ENCODE measurements around the gene DNAH12.

The DNAH12 gene

DNA sequence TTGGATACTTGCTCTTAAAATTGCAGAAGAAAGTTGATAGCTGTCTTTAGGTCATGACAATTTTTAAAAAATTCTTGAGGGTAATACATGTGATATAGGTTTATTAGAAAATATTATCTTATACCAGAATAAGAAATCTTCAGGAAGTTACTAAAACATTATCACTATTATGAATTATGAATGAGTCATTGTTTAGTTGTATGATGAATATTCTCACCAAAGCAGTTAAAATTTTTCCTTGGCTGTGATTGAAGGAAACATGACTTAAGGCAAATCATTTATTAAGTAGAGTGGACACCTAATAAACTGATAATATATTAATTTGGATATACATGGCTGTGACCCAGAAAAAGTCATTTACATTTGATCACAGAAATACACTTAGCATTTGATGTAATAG is 286.5 kb downstream of the DNAH12 start:
- TF ChIP-seq, protein P1, sequence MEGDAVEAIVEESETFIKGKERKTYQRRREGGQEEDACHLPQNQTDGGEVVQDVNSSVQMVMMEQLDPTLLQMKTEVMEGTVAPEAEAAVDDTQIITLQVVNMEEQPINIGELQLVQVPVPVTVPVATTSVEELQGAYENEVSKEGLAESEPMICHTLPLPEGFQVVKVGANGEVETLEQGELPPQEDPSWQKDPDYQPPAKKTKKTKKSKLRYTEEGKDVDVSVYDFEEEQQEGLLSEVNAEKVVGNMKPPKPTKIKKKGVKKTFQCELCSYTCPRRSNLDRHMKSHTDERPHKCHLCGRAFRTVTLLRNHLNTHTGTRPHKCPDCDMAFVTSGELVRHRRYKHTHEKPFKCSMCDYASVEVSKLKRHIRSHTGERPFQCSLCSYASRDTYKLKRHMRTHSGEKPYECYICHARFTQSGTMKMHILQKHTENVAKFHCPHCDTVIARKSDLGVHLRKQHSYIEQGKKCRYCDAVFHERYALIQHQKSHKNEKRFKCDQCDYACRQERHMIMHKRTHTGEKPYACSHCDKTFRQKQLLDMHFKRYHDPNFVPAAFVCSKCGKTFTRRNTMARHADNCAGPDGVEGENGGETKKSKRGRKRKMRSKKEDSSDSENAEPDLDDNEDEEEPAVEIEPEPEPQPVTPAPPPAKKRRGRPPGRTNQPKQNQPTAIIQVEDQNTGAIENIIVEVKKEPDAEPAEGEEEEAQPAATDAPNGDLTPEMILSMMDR (IDR thresholded peaks at IDR 0.05; ENCODE audit: control extremely low read depth, extremely low read depth, low read depth, missing control alignments): no peak
- no peak for DNase-seq (ENCODE audit: extremely low spot score)
- ChIA-PET POLR2A (no interaction called here), CTCF (interaction anchor here (1.3 to 2.1 kb wide), 2 partner anchors 11 to 25 kb away, joined by 4 to 5 read pairs; no protein-coding TSS in a partner anchor)

DNA sequence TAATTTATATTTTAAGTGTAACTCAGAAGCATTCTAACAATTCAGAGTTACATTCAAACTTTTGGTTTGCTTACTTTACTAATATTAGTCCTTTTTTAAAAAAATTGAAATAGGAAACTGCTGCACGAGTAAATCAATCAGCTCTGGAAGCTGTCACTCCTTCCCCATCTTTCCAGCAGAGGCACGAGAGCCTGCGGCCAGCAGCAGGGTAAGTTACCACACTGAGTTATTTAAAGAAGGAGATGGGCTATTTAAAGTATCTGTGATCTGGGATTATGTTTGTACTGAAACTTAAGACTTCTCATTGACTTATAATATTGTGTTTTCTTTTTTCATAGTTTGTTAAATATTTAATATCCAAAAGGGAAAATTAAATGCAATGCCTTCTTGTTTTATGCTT is 287.3 kb downstream of the DNAH12 start:
- CTCF ChIA-PET: interaction anchor here (0.9 to 1.3 kb wide), 2 partner anchors 26 to 87 kb away, joined by 3 to 4 read pairs; no protein-coding TSS in a partner anchor

DNA sequence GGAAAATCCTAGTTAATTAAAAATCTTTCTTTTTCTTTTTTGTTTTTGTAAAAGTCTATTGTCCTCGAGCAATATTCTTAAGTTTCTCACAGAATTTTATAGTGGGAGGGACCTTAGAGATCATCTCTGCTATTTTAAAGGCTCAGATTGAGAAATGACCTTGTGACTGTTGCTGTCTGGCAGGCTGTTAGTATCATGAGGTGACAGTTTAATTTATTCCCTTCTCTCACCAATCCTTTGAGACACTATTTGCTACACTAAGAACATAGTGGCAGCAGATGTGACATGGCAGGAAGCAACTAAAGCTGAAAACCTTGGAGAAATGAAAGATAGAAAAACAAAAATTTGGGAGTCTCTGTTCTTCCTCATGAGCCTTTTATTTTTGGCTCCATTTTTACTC is 291.7 kb downstream of the DNAH12 start:
- TF ChIP-seq, protein P1 (IDR thresholded peaks at IDR 0.05; ENCODE audit: control extremely low read depth, extremely low read depth, low read depth, missing control alignments): no peak
- no peak for DNase-seq (ENCODE audit: extremely low spot score)
- ChIA-PET POLR2A (no interaction called here), CTCF (no interaction called here)

More for the DNA sequence above, 287.3 kb downstream of the DNAH12 start:
- DNase-seq (ENCODE audit: extremely low spot score): no peak
- TF ChIP-seq, protein P1 (IDR thresholded peaks at IDR 0.05; ENCODE audit: control extremely low read depth, extremely low read depth, low read depth, missing control alignments): no peak
- POLR2A ChIA-PET: no interaction called here

DNA sequence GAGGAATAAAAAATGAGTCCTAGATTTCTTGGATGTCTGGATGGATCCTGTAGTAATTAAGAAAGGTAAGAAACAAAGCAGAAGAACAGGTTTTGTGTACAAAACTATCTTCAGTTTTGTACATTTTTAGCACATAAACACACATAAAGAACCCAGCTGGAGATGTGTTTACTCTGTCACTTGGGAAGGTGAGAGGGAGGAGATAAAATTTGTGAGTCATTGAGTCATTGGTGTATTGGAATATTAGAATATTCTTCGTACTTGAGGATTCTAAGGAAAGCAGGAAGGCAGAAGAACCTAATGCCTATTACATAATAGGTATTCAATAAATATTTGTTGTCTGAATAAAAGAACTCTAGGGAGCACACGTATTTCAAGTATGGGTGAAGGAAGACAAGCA is 299.2 kb downstream of the DNAH12 start:
- POLR2A ChIA-PET: no interaction called here
- TF ChIP-seq, protein P1 (IDR thresholded peaks at IDR 0.05; ENCODE audit: control extremely low read depth, extremely low read depth, low read depth, missing control alignments): no peak
- DNase-seq (ENCODE audit: extremely low spot score): no peak
- CTCF ChIA-PET: interaction anchor here (1.0 to 1.4 kb wide), 2 partner anchors 17 to 26 kb away, joined by 4 to 5 read pairs; partner anchors contain the start of gene APPL1
